IMR-90 (cell line): ENCODE results near the gene GPX1. TPM values are rescaled to one million over a fixed set of nuclear protein-coding genes. Genes with fewer than 3 reads are reported as not detected.

Source experiments
- ATAC-seq: fragments of 200-7000 bp; cut with Tn5 transposase; 2 replicates; pipeline ENCODE4 v1.9.1; 2020; ENCODE audit warnings: low read depth, mild to moderate bottlenecking, moderate library complexity
- BruUV-seq: library from RNA; stranded (reverse); fragments of 400-500 nt; replicated peaks from 2 replicates; lab custom pipeline; 2021; lab: Mats Ljungman, UMichigan
- CTCF ChIA-PET: fragments of 300-600 bp; formaldehyde crosslinking; extraction: SDS; loops from one replicate; lab custom pipeline; 2021; ENCODE audit warnings: antibody characterized with exemption; lab: Yijun Ruan, JAX
- POLR2A ChIA-PET: fragments of 300-600 bp; sonication (Branson Sonifier 250); formaldehyde crosslinking; loops from one replicate; lab custom pipeline; 2022; ENCODE audit warnings: antibody characterized with exemption; ENCODE audit not compliant: unreplicated experiment; lab: Charles Lee
- DNase-seq: peaks from one replicate; pipeline ENCODE4 v3.0.0; 2013
- H2AFZ ChIP-seq: replicated peaks from 2 replicates; pipeline ENCODE3; 2013; ENCODE audit warnings: low read length, mild to moderate bottlenecking; ENCODE audit not compliant: poor library complexity
- H2AK5ac ChIP-seq: 2 replicates; pipeline ENCODE4 v1.6.1; 2013; ENCODE audit warnings: low read depth, low read length, inconsistent platforms
- H2AK9ac ChIP-seq: replicated peaks from 2 replicates; pipeline ENCODE3; 2013; ENCODE audit warnings: mild to moderate bottlenecking, low read depth, low read length, moderate library complexity; ENCODE audit not compliant: poor library complexity
- H2BK120ac ChIP-seq: 2 replicates; pipeline ENCODE4 v1.6.1; 2013; ENCODE audit warnings: low read depth, low read length, inconsistent platforms
- H2BK15ac ChIP-seq: 3 replicates; pipeline ENCODE4 v1.6.1; 2013; ENCODE audit warnings: low read depth, low read length, inconsistent platforms
- H2BK20ac ChIP-seq: 2 replicates; pipeline ENCODE4 v1.6.1; 2013; ENCODE audit warnings: low read depth, mild to moderate bottlenecking, inconsistent platforms, low read length, moderate library complexity
- H2BK5ac ChIP-seq: 2 replicates; pipeline ENCODE4 v1.6.1; 2013; ENCODE audit warnings: mild to moderate bottlenecking, low read depth, low read length, inconsistent platforms; ENCODE audit not compliant: poor library complexity, severe bottlenecking
- H3K14ac ChIP-seq: replicated peaks from 2 replicates; pipeline ENCODE4 v1.6.1; 2013; ENCODE audit warnings: low read depth, low read length, inconsistent platforms
- H3K18ac ChIP-seq: 2 replicates; pipeline ENCODE4 v1.6.1; 2013; ENCODE audit warnings: low read depth, low read length, control low read depth
- H3K23ac ChIP-seq: 2 replicates; pipeline ENCODE4 v1.6.1; 2013; ENCODE audit warnings: low read depth, low read length, inconsistent platforms
- H3K27ac ChIP-seq: 2 replicates; pipeline ENCODE4 v1.5.1; 2013; ENCODE audit warnings: mild to moderate bottlenecking, control low read depth, low read length; ENCODE audit not compliant: insufficient read depth
- H3K27me3 ChIP-seq: 2 replicates; pipeline ENCODE4 v1.6.1; 2013; ENCODE audit warnings: low read length; ENCODE audit not compliant: control insufficient read depth, insufficient read depth
- H3K36me3 ChIP-seq: 2 replicates; pipeline ENCODE4 v1.6.1; 2013; ENCODE audit warnings: low read length, mixed read lengths; ENCODE audit not compliant: control insufficient read depth, insufficient read depth
- H3K4ac ChIP-seq: 2 replicates; pipeline ENCODE4 v1.6.1; 2013; ENCODE audit warnings: low read depth, low read length, inconsistent platforms
- H3K4me1 ChIP-seq: 2 replicates; pipeline ENCODE4 v1.6.1; 2013; ENCODE audit warnings: low read length, mixed read lengths; ENCODE audit not compliant: control insufficient read depth, insufficient read depth
- H3K4me2 ChIP-seq: 2 replicates; pipeline ENCODE4 v1.6.1; 2013; ENCODE audit warnings: low read depth, mild to moderate bottlenecking, control low read depth, low read length, moderate library complexity
- H3K4me3 ChIP-seq: 2 replicates; pipeline ENCODE4 v1.5.1; 2013; ENCODE audit warnings: low read depth, mild to moderate bottlenecking, control low read depth, low read length, moderate library complexity; ENCODE audit not compliant: insufficient read depth
- H3K56ac ChIP-seq: 2 replicates; pipeline ENCODE4 v1.6.1; 2013; ENCODE audit warnings: low read length, inconsistent platforms; ENCODE audit not compliant: insufficient read depth; ENCODE audit errors: extremely low read depth
- H3K79me1 ChIP-seq, 2 experiments: 2 replicates each; pipeline ENCODE4 v1.6.1; 2013; ENCODE audit warnings: low read length in 2 of 2, inconsistent platforms in 1 of 2, low read depth in 1 of 2
- H3K9ac ChIP-seq: 2 replicates; pipeline ENCODE4 v1.6.1; 2013; ENCODE audit warnings: low read depth, low read length, control low read depth
- H3K9me1 ChIP-seq: 2 replicates; pipeline ENCODE4 v1.6.1; 2013; ENCODE audit warnings: low read length, inconsistent platforms; ENCODE audit not compliant: insufficient read depth
- H3K9me3 ChIP-seq: 2 replicates; pipeline ENCODE4 v1.6.1; 2013; ENCODE audit warnings: low read length; ENCODE audit not compliant: control insufficient read depth, insufficient read depth
- H4K20me1 ChIP-seq: 2 replicates; pipeline ENCODE4 v1.6.1; 2013; ENCODE audit warnings: low read length, inconsistent platforms; ENCODE audit not compliant: insufficient read depth
- H4K5ac ChIP-seq: 2 replicates; pipeline ENCODE4 v1.6.1; 2013; ENCODE audit warnings: mild to moderate bottlenecking, low read depth, low read length, control low read depth
- H4K8ac ChIP-seq, 2 experiments: 2 replicates each; pipeline ENCODE4 v1.6.1; 2013; ENCODE audit warnings: low read depth in 2 of 2, low read length in 2 of 2, control low read depth in 1 of 2, inconsistent platforms in 1 of 2
- H4K91ac ChIP-seq: 2 replicates; pipeline ENCODE4 v1.6.1; 2013; ENCODE audit warnings: low read depth, low read length, inconsistent platforms; ENCODE audit not compliant: insufficient read depth
- BHLHE40 ChIP-seq: fragments of 150-350 bp; IDR thresholded peaks from 2 replicates; pipeline ENCODE4 v1.6.1; 2016; ENCODE audit warnings: mild to moderate bottlenecking, low read depth, low read length
- CHD1 ChIP-seq: IDR thresholded peaks from 2 replicates; pipeline ENCODE4 v1.6.1; 2012; ENCODE audit warnings: low read depth, low read length, improper control_type of control experiment
- MAZ ChIP-seq: IDR thresholded peaks from 2 replicates; pipeline ENCODE4 v1.6.1; 2012; ENCODE audit warnings: low read depth, mild to moderate bottlenecking, low read length, improper control_type of control experiment, moderate library complexity, borderline replicate concordance
- POLR2A ChIP-seq: IDR thresholded peaks from 2 replicates; pipeline ENCODE4 v1.6.1; 2012; ENCODE audit warnings: mild to moderate bottlenecking, low read depth, low read length
- RAD21 ChIP-seq: IDR thresholded peaks from 2 replicates; pipeline ENCODE4 v1.6.1; 2012; ENCODE audit warnings: low read length, improper control_type of control experiment
- RCOR1 ChIP-seq: IDR thresholded peaks from 2 replicates; pipeline ENCODE4 v1.6.1; 2012; ENCODE audit warnings: mild to moderate bottlenecking, low read length, improper control_type of control experiment; ENCODE audit not compliant: insufficient replicate concordance
- WGBS, 2 experiments: methylation state at CpG; one replicate each; pipeline versions ENCODE4 v1.1.5 to v1.1.7; 2013; ENCODE audit warnings: missing lambda C conversion rate in 2 of 2; ENCODE audit not compliant: insufficient read length in 1 of 2; ENCODE audit errors: extremely low coverage in 2 of 2; 5-methylcytosine and 5-hydroxymethylcytosine counted together
- dilution Hi-C: fragments of 300-500 bp; cut with HindIII; formaldehyde crosslinking; loops from one replicate; pipeline ENCODE4 v1.14.3; 2018; ENCODE audit warnings: low sequenced_read_pairs; ENCODE audit not compliant: unreplicated experiment
- in situ Hi-C: fragments of 300-500 bp; cut with MboI; formaldehyde crosslinking; loops from 3 replicates; pipeline ENCODE4 v1.14.3; 2019; ENCODE audit warnings: low sequenced_read_pairs, inconsistent platforms, mixed read lengths
- intact Hi-C: fragments of 100-400 bp; cut with micrococcal nuclease; formaldehyde crosslinking; loops from 2 replicates; pipeline ENCODE4 v1.10.0; 2022
- polyA plus RNA-seq, 3 experiments: library from polyadenylated mRNA; depleted of rRNA; stranded (reverse); fragments of >200 nt; gene quantifications; 2 replicates each; pipeline ENCODE4 v1.2.3, GENCODE V29; 2012; ENCODE audit warnings: low replicate concordance in 1 of 3
- total RNA-seq: library from RNA; depleted of rRNA; stranded (reverse); fragments of >200 nt; gene quantifications from 2 replicates; pipeline ENCODE4 v1.2.3, GENCODE V29; 2012

GPX1 gene
- total and polyA plus RNA-seq, 2 of the 4 experiments (the other 2 are of a cell fraction) = 128 to 680 TPM

DNA sequence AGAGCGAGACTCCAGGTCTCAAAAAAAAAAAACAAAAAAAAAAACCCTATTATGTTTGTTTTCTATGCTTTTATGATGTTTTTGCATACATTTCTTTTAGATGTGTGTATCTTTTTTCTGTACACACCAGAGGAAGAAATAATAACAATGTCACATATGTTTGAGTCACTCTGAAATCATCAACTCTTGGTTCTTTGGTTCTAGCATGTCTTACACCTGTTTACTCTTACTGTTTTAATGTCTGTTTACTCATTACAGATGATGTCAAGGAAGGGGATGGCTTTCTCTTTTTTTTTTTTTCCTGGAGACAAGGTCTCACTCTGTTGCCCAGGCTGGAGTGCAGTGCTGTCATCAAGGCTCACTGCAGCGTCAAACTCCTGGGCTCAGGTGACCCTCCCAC lies 29.6 kb upstream of the GPX1 start:
- Histone ChIP-seq H3K9me3 (no peaks in the 10 kb centered on the region), H2BK120ac (no peak overlapping the region), H3K36me3 (peaks cover 8% of the 10 kb centered on the region), H3K4me3 (no peak overlapping the region), H2AK5ac (no peak overlapping the region), H4K8ac (no peak overlapping the region), H4K91ac (no peak overlapping the region), H2BK5ac (peak overlapping the region; percentile 35), H3K14ac (no peak overlapping the region), H2BK15ac (no peak overlapping the region), H2AFZ (no peak overlapping the region), H3K27ac (no peak overlapping the region), H3K4me2 (no peak overlapping the region), H3K56ac (no peak overlapping the region), H3K23ac (no peak overlapping the region), H2BK20ac (no peak overlapping the region), H3K9me1 (peaks cover 18% of the 10 kb centered on the region), H3K27me3 (no peaks in the 10 kb centered on the region), H3K79me1 (peaks cover 0 to 43% of the 10 kb centered on the region in 2 experiments; a peak in 2 of 4 replicates), H3K4ac (no peak overlapping the region), H3K4me1 (peaks cover 10% of the 10 kb centered on the region), H4K20me1 (peaks cover 99% of the 10 kb centered on the region), H2AK9ac (no peak overlapping the region), H4K5ac (no peak overlapping the region), H3K18ac (no peak overlapping the region), H3K9ac (no peak overlapping the region)
- DNase-seq (peak; percentile 69), ATAC-seq (peak; percentile 77)
- CTCF ChIA-PET = no interaction called here
- no CpG with 5 or more reads among the region's 2 CpGs for WGBS, 2 experiments
- POLR2A ChIA-PET = no interaction called here
- no TSS peak for BruUV-seq
- in situ Hi-C loops = no loop called here
- TF ChIP-seq POLR2A (no peak), MAZ (no peak), CHD1 (no peak), BHLHE40 (no peak), RAD21 (no peak), RCOR1 (no peak)
- intact Hi-C loops = no loop called here
- dilution Hi-C loops = no loop called here
